Activated T-cell treated with anti-CD3 and anti-CD28 coated beads for 1 hour (primary cell): ENCODE results near the gene CDH23.

ENCODE experiments used
- DNase-seq: peaks from one replicate; pipeline ENCODE4 v3.0.0-alpha.2; 2020; ENCODE audit warnings: low read depth

Gene CDH23

DNA sequence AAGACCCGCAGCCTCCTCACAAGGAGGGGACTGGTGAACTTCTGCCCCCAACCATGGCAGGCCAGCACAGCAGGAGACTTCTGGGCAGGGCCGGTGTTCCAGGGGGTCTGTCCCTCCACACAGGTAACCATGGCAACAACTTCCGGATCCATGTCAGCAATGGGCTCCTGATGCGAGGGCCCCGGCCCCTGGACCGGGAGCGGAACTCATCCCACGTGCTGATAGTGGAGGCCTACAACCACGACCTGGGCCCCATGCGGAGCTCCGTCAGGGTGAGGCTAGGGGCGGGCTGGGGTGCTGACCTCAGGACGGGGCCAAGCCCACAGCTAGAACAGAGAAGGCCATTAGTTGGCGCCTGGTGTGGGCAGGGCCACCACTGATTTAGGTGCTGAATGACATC lies 328.5 kb downstream of the CDH23 start:
- no peak for DNase-seq

DNA sequence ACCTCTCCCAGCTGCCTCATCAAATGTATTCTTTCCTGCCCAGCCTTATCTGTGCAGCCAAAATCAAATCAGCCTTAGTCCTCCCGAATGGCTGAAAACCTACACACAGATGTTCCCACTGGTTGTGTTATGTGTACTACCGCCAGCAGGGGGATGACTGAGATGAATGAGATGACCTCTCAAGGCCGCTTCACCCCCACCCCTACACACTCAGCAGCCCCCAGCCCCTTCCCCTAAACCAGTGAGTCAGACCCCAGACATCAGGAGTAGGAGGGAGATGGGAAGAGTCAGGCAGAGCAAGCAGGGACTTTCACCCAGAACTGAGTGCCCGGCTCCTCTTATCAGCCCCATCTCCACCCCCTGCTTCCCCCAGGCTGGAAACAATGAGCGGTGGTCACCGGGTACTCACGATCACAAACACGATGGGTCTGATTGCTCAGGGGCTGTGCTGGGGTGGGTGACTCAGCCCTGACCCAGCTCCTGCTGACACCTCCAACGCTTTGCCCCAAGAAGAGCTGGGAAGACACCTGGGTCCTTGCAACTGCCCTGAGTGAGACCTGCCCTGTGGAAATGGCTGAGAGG lies 329.4 kb downstream of the CDH23 start:
- no peak for DNase-seq

DNA sequence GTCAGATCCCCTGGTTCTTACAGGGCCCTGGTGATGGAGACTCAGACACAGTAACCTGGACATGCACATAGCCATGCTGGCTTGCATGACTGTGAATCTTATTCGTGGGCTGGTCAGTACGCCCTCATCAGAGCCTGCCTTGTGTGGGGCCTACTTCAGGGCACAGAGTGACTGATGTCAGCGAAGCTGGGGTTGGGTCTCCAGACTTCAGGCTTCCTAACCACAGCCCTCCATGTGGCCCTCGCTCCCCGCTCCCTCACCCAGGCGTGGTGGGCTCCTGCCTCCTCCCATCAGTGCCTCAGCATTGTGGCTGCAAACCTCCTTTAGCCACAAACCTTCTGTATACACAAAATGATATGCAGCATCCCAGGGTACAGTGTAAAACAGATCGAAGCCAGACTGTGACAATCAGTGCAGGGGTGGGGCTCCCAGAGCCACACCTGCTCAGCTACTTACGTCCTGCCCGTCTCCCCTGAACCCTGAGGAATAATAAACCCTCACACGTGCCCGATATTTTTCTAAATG lies 329.9 kb downstream of the CDH23 start:
- DNase-seq, result no peak

DNA sequence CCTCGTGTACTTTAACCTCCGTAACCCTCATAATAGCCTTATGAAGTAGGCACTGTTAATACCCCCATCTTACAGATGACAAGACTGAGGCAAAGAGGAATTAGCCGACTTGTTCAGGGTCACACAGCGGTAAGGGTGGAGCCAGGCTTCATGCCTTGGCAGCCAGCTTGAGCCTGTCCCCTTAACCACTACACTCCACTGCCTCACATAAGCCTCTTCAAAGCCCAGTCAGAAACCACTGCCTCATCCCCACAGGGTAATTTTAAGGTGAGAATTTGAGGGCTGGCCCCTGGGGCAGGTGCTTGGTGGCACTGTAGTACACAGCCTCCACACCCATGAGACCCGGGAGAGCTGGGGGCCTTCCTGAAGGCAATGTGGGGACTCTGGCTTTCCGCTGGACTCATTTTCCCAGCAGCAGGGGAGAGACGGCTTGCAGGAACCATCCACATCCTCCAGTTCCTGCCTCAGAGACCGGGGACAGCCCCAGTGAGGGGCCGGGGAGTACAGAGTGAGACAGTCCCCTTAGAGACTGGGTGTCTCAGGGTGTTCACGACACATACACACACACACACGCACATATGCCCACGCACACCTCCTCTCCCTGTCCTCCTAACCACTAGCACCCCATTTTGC lies 330.5 kb downstream of the CDH23 start:
- DNase-seq, result no peak

DNA sequence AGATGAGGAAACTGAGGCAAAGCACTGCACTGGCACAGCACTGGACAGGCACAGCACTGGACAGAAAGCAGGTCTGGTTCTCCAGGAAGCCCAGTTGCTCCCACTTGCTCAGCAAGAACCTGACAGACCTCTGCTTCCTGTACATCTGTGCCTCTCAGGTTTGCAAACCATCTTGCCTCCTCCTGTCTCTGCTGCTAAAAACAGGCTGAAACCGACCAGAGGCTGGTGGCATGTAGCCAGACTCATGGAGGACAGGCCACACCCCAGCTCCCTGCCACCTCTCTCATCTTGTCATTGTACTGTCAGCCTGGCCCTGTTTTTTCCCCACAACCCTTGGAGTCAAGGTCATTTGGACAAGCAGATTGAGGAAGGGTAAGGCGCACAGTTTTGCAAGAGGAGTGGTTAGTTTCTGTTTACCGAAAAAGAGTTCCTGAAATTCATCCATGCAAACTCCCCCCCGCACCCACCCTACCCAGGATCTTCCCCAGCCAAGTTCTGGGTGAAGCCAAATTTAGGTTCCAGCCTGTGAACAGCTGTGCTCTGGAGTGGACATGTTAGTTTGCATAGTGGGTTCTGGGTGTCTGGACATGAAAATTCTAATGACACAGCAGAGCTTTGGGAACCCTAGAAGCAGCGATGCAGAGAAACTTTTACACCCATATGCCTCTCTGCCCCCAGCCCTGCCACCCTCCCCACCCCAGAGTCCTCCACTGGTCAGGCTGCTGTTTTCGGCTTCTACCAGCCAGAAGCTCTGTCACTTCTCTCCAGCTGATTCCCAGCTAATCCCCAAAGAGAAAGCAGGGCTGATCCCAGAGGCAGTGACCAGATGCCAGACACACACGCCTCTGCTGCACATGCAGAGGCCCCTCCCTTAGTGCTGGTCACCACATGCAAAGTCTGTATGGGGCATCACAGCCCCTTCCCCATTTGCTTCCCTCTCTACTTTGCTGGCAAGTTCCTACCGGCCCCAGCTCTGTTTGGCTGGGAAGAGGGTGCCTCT lies 331.3 kb downstream of the CDH23 start:
- DNase-seq, result peak; percentile 52

DNA sequence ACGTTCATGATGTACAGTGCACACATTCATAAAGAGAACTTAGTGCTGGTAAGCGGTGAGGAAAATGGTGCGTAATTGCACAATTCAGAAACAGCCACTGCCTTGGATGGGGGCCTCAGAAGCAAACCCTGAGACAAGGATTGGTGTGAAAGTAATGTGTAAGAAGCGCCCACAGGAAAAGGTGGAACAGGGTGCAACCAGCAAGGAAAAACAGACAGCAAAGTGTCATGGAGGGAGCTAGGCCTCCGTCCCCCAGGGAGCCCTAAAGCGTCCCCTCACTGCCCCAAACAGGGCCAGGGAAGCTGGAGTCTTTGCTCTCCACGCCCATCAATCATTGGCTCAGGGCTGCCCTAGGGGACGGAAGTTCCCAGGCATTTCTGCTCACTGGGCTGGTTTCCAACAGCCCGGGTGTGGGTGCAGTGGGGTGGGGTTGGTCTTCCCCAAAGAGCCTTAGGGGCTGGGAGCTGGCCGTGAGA lies 332.5 kb downstream of the CDH23 start:
- no peak for DNase-seq

DNA sequence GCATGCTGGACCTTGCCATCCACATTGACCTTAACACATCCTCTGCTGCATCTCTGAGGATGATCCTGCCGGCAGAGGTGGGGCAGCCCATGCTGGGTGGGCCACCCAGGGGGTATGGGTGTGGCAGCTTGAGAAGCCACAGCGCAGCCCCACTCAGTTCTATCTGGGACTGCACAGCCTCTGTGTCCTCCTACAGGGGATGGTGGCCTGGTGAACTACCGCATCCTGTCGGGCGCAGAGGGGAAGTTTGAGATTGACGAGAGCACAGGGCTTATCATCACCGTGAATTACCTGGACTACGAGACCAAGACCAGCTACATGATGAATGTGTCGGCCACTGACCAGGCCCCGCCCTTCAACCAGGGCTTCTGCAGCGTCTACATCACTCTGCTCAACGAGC lies 335.1 kb downstream of the CDH23 start:
- no peak for DNase-seq

DNA sequence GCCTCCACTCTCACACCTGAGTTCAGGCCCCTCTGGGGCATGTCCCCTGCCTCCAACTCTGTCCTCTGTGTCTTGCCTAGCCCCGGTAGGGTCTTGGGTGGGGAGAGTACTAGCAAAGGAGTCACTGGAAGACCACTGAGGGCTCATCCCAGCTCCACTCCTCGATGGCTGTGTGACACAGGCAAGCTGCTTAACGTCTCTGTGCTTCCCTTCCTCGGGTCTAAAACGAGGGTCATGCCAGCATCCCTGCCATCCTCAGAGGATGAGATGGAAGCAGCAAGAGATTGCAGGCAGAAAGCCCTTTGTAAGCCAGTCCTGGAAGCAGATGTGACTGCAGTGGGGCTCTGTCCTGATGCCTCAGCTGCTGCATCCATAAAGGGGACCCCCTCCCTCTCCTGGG lies 338.1 kb downstream of the CDH23 start:
- DNase-seq, result no peak

DNA sequence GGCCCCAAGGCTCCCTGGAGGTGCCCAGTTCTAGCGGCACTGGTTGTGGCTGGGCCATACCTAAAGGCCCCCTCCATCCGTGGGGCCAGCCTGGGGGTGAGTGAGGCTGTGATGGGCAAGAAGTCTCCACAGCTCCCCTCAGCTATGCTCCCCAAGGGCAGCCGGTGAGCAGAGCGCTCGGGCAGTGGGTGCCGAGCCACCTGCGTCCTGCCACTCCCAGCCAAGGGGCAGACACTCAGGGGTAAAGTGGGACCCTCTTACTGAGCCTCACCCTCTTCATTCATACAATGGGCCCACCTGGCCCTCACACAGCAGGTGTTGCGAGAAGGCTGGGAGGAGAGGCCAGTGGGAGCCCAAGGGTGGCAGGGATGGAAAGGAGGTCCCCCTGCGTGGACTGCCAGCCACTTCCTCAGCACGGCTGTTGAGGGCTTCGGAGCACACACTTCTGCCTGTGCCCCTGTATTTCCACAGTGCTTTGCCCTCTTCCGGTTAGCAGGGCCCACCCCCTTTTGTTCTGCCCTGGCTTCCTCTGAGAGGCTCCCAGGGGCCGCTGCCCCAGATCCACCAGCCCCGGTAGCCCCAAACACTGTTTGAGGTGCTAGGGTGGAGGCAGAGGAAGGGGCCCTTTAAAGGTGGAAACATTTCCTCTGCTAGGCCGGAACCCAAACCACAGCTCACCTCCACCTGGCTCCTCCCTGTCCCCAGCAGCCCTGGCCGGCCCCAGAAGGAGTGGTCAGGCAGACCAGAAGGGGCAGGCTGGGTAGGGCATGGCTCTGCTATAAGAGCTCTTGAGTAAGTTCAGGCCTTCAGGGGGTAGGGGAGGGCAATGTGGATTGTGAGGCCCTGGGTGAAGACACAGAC lies 339.2 kb downstream of the CDH23 start:
- no peak for DNase-seq

DNA sequence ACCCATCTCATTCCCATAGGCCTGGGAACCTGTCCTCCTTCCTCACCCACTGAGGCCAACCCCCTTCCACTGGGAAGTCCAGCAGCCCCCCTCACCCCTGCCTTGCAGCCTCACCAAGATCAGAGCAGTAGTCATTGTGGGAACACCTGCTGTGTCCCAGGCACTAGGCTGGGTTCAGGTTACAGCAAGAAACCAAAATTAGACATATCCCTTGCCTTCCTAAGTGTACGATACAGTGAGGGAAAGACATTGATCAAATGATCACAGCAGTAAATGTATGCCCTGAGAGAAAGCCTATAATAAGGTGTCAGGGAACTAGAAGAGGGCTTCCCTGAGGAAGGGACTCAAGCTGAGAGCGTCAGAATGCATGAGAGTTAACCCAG lies 339.8 kb downstream of the CDH23 start:
- no peak for DNase-seq

DNA sequence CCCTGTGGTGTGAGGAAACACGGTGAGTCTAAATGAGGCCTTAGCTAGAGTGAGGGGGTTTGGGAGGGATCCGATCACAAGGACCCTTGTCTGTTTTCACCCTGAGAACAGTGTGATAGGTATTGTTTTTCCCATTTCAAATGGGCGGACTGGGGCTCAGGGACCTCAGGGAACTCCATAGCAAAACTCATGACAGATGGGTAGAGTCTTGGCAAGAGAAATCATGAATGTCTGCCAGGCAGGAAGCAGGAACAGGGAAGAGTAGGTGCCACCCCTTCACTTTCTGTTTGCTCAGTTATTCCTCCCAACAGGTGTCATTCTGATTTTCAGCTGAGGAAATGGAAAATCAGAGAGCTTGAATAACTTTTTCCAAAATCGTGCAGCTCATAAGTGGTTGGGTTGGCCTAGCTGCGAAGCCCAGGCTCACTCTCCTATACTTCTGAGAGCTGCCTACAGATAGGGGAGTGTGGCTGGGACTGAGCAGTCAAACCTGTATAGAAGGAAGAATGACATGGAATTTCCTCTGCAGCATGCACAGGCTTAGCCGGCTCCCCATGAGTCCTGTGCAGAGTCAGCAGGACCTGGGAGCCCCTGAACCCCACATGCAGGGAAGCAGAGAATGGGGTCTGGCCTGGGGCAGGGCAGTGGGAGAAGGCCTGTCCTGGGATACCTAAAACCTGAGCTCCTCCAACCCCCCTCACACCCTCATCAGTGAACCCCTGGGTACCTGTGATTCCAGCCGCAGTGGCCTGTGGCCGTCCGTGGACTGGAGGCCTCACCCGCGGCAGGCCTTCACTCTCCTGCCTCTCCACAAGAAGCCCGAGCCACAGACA lies 340.5 kb downstream of the CDH23 start:
- DNase-seq, result no peak

DNA sequence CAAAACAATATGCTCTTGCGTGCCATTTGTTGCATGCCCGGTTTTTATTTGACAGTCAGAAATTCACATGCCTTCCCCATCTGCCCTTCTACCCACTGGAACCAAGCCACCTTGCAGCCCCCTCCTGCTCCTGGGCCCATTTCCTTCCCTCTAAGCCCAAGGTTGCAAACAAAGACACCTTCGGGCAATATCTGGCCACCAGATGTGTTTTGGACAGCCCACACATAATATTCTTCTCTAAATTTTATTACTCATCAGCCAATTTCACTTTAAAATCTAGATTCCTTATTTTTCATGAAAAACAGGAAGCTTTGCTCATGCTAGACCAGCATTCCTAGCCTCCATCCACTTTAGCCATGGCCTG lies 341.1 kb downstream of the CDH23 start:
- no peak for DNase-seq

DNA sequence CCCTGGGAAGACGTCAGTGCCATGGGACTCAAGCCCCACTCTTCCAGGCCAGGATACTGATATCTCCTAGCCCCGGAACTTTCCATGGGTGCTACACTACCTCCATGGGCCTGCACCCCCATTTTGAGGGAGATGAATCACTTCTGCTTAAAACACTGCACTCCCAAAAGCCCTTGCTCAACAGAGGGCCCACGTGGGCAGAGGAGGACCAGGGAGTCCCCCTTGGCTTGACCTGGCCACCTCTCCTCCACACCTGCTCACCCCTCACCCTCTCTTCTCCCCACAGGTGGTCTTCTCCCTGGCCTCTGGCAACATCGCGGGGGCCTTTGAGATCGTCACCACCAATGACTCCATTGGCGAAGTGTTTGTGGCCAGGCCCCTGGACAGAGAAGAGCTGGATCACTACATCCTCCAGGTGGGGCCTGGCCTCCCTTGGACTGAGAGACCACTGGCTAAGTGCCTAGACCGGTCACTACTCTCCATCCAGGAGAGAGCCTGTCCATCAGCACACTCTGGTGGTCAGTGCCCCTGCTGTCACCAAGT lies 342.7 kb downstream of the CDH23 start:
- no peak for DNase-seq

DNA sequence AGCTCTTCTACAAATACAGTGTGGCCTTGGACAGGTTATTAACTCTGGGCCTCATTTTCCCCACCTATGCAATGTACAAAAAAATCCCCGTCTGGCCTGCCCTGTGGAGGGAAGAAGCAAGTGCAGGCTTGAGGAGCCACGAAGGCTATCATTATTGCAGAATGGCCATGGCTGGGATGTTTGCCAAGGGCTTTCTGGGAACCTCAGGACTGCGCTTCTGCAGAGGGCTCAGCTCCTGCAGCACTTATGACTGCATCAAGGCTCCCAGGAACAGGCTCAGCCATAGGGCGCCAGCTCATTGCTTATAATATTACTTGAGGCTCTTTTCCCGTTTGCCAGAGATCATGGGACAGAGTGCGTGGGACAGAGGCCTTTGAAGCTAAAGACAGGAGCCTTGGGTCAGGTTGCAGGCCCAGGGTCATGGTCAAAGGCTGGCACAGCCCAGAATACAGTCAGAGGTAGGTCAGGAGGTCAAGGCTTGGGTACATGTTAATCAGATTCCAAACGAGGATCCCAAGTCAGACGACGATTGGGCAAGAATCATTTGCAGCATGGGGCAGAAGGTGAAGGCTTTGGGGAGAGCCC lies 343.4 kb downstream of the CDH23 start:
- no peak for DNase-seq

DNA sequence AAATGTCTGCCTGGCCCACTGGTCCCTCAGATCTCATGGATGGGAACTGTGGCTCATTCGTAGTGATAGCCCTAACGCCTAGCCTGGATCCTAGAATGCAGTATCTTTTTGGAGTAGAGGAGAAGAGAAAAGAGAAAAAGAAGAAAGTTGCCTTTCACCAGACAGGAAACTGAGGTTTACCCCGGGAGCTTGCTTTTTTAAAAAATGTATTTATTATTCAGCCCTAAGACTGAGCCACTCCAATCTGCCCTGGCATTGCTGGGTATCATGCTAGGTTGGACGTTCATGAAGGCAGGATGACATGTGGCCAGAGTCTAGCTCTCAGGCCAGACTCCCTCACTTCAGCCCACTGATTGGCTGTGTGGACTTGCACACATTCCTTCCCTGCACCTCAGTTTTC lies 344.3 kb downstream of the CDH23 start:
- DNase-seq, result no peak

DNA sequence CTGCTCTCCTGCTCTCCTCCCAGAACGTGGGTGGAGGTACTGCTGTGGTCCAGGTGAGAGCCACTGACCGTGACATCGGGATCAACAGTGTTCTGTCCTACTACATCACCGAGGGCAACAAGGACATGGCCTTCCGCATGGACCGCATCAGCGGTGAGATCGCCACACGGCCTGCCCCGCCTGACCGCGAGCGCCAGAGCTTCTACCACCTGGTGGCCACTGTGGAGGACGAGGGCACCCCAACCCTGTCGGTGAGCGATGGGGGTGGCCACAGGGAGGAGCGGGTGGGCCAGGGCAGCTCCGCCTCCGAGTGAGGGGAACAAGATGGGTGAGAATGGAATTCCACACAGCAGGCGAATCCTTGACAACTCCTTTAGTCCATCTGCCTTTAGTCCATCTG lies 345.0 kb downstream of the CDH23 start:
- no peak for DNase-seq

DNA sequence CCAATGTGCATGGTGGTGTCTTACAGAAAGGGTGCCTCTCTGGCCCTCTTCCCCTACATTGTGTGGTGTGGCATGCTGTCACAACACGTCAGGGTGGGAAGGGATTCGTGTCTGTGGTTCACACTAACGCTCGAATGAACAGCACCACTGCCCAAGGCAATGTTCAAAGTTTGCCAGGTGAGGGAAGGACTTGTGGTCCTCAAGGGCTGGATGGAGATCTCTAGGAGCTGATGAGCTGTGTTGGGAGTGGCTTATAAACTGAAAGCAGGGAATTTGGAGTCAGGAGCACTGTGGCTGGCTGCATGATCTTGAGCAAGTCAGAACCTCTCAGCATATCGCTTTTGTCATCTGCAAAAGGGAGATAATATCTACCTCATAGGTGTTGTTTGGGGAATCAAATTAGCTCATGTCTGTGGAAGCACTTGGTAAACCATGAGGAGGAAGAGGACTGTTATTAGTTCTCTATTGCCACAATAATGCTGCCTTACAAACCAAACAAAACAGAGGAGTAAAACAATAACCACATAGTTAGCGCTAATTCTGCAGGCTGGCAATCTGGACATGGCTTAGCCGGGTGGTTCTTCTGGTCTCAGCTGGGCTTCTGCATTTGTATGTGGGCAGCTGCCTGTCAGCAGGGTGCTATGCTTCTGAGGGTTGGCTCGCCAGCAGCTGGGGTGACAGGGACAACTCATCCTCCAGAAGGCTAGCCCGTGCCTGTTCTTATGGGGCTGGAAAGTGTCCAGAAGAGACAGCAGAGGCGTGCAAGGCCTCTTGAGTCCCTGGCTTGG lies 345.8 kb downstream of the CDH23 start:
- no peak for DNase-seq

DNA sequence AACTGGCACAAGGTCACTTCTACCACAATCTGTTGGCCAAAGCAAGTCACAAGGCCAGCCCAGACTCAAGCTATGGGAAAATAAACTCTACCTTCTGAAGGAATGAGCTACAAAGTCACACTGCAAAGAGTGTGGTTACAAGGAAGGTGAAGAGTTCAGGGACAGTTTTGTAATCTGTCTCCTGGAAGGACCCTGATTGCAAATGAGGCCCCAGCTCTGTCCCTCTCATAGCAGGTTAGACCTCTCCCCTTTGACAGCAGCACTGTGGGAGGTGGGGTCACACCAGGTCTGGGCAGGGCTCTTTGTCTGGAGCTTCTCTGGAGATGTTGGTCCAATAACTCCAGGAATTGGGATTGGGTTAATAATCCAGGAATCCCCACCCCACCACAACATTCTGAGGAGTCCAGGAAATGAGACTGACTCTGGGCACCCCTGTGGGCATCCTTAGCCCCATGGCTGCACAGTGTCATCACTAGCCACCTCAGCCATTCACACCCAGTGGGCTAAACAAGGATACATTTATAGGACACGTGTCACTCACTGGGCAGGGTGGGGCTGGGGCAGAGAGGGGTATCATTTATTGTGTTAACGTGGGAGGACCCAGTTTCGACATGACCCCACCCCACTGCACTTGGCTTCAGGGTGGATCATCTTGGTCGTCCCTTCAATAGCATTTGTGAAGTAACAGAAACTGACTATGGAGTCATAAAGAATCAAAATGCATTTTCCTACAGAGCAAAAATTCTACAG lies 346.5 kb downstream of the CDH23 start:
- no peak for DNase-seq

DNA sequence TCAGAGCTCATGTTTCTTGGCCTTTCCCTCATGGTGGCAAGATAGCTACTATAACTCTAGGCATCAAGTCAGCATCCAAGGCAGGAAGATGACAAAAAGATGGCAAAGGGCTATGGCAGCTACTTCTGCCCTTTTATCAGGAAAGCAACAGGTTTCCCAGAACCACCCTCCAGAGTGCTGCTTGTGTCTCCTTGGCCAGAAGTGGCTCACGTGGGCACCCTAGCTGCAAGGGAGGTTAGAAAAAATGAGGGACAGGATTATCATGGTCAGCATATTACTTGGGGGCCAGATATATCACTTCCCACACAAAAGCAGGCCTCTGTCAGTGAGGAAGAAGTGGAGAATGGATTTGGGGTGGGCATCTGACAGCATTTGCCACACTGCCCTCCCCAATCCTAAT lies 347.1 kb downstream of the CDH23 start:
- no peak for DNase-seq
